IMR-90 (cell line): ENCODE measurements around the gene CALR3. TPM values are rescaled to one million over a fixed set of nuclear protein-coding genes. Genes with fewer than 3 reads are reported as not detected.
A peak's percentile ranks its signal among the peaks of the same experiment; 100 is the strongest.

Experiments used
- ATAC-seq: fragments of 200-7000 bp; cut with Tn5 transposase; 2 replicates; pipeline ENCODE4 v1.9.1; 2020; ENCODE audit warnings: low read depth, mild to moderate bottlenecking, moderate library complexity
- BruUV-seq: library from RNA; stranded (reverse); fragments of 400-500 nt; replicated peaks from 2 replicates; lab custom pipeline; 2021; lab: Mats Ljungman, UMichigan
- CTCF ChIA-PET: fragments of 300-600 bp; formaldehyde crosslinking; extraction: SDS; loops from one replicate; lab custom pipeline; 2021; ENCODE audit warnings: antibody characterized with exemption; lab: Yijun Ruan, JAX
- POLR2A ChIA-PET: fragments of 300-600 bp; sonication (Branson Sonifier 250); formaldehyde crosslinking; loops from one replicate; lab custom pipeline; 2022; ENCODE audit warnings: antibody characterized with exemption; ENCODE audit not compliant: unreplicated experiment; lab: Charles Lee
- DNase-seq: peaks from one replicate; pipeline ENCODE4 v3.0.0; 2013
- H2AFZ ChIP-seq: replicated peaks from 2 replicates; pipeline ENCODE3; 2013; ENCODE audit warnings: low read length, mild to moderate bottlenecking; ENCODE audit not compliant: poor library complexity
- H2AK5ac ChIP-seq: 2 replicates; pipeline ENCODE4 v1.6.1; 2013; ENCODE audit warnings: low read depth, low read length, inconsistent platforms
- H2AK9ac ChIP-seq: replicated peaks from 2 replicates; pipeline ENCODE3; 2013; ENCODE audit warnings: mild to moderate bottlenecking, low read depth, low read length, moderate library complexity; ENCODE audit not compliant: poor library complexity
- H2BK120ac ChIP-seq: 2 replicates; pipeline ENCODE4 v1.6.1; 2013; ENCODE audit warnings: low read depth, low read length, inconsistent platforms
- H2BK15ac ChIP-seq: 3 replicates; pipeline ENCODE4 v1.6.1; 2013; ENCODE audit warnings: low read depth, low read length, inconsistent platforms
- H2BK20ac ChIP-seq: 2 replicates; pipeline ENCODE4 v1.6.1; 2013; ENCODE audit warnings: low read depth, mild to moderate bottlenecking, inconsistent platforms, low read length, moderate library complexity
- H2BK5ac ChIP-seq: 2 replicates; pipeline ENCODE4 v1.6.1; 2013; ENCODE audit warnings: mild to moderate bottlenecking, low read depth, low read length, inconsistent platforms; ENCODE audit not compliant: poor library complexity, severe bottlenecking
- H3K14ac ChIP-seq: replicated peaks from 2 replicates; pipeline ENCODE4 v1.6.1; 2013; ENCODE audit warnings: low read depth, low read length, inconsistent platforms
- H3K18ac ChIP-seq: 2 replicates; pipeline ENCODE4 v1.6.1; 2013; ENCODE audit warnings: low read depth, low read length, control low read depth
- H3K23ac ChIP-seq: 2 replicates; pipeline ENCODE4 v1.6.1; 2013; ENCODE audit warnings: low read depth, low read length, inconsistent platforms
- H3K27ac ChIP-seq: 2 replicates; pipeline ENCODE4 v1.5.1; 2013; ENCODE audit warnings: mild to moderate bottlenecking, control low read depth, low read length; ENCODE audit not compliant: insufficient read depth
- H3K27me3 ChIP-seq: 2 replicates; pipeline ENCODE4 v1.6.1; 2013; ENCODE audit warnings: low read length; ENCODE audit not compliant: control insufficient read depth, insufficient read depth
- H3K36me3 ChIP-seq: 2 replicates; pipeline ENCODE4 v1.6.1; 2013; ENCODE audit warnings: low read length, mixed read lengths; ENCODE audit not compliant: control insufficient read depth, insufficient read depth
- H3K4ac ChIP-seq: 2 replicates; pipeline ENCODE4 v1.6.1; 2013; ENCODE audit warnings: low read depth, low read length, inconsistent platforms
- H3K4me1 ChIP-seq: 2 replicates; pipeline ENCODE4 v1.6.1; 2013; ENCODE audit warnings: low read length, mixed read lengths; ENCODE audit not compliant: control insufficient read depth, insufficient read depth
- H3K4me2 ChIP-seq: 2 replicates; pipeline ENCODE4 v1.6.1; 2013; ENCODE audit warnings: low read depth, mild to moderate bottlenecking, control low read depth, low read length, moderate library complexity
- H3K4me3 ChIP-seq: 2 replicates; pipeline ENCODE4 v1.5.1; 2013; ENCODE audit warnings: low read depth, mild to moderate bottlenecking, control low read depth, low read length, moderate library complexity; ENCODE audit not compliant: insufficient read depth
- H3K56ac ChIP-seq: 2 replicates; pipeline ENCODE4 v1.6.1; 2013; ENCODE audit warnings: low read length, inconsistent platforms; ENCODE audit not compliant: insufficient read depth; ENCODE audit errors: extremely low read depth
- H3K79me1 ChIP-seq, 2 experiments: 2 replicates each; pipeline ENCODE4 v1.6.1; 2013; ENCODE audit warnings: low read length in 2 of 2, inconsistent platforms in 1 of 2, low read depth in 1 of 2
- H3K9ac ChIP-seq: 2 replicates; pipeline ENCODE4 v1.6.1; 2013; ENCODE audit warnings: low read depth, low read length, control low read depth
- H3K9me1 ChIP-seq: 2 replicates; pipeline ENCODE4 v1.6.1; 2013; ENCODE audit warnings: low read length, inconsistent platforms; ENCODE audit not compliant: insufficient read depth
- H3K9me3 ChIP-seq: 2 replicates; pipeline ENCODE4 v1.6.1; 2013; ENCODE audit warnings: low read length; ENCODE audit not compliant: control insufficient read depth, insufficient read depth
- H4K20me1 ChIP-seq: 2 replicates; pipeline ENCODE4 v1.6.1; 2013; ENCODE audit warnings: low read length, inconsistent platforms; ENCODE audit not compliant: insufficient read depth
- H4K5ac ChIP-seq: 2 replicates; pipeline ENCODE4 v1.6.1; 2013; ENCODE audit warnings: mild to moderate bottlenecking, low read depth, low read length, control low read depth
- H4K8ac ChIP-seq, 2 experiments: 2 replicates each; pipeline ENCODE4 v1.6.1; 2013; ENCODE audit warnings: low read depth in 2 of 2, low read length in 2 of 2, control low read depth in 1 of 2, inconsistent platforms in 1 of 2
- H4K91ac ChIP-seq: 2 replicates; pipeline ENCODE4 v1.6.1; 2013; ENCODE audit warnings: low read depth, low read length, inconsistent platforms; ENCODE audit not compliant: insufficient read depth
- BHLHE40 ChIP-seq: fragments of 150-350 bp; IDR thresholded peaks from 2 replicates; pipeline ENCODE4 v1.6.1; 2016; ENCODE audit warnings: mild to moderate bottlenecking, low read depth, low read length
- CHD1 ChIP-seq: IDR thresholded peaks from 2 replicates; pipeline ENCODE4 v1.6.1; 2012; ENCODE audit warnings: low read depth, low read length, improper control_type of control experiment
- ELK1 ChIP-seq: fragments of 150-350 bp; IDR thresholded peaks from 2 replicates; pipeline ENCODE4 v1.6.1; 2016; ENCODE audit warnings: low read depth, mild to moderate bottlenecking, low read length, moderate library complexity, borderline replicate concordance
- whole genome bisulfite sequencing, 2 experiments: methylation state at CpG; one replicate each; pipeline versions ENCODE4 v1.1.5 to v1.1.7; 2013; ENCODE audit warnings: missing lambda C conversion rate in 2 of 2; ENCODE audit not compliant: insufficient read length in 1 of 2; ENCODE audit errors: extremely low coverage in 2 of 2; 5-methylcytosine and 5-hydroxymethylcytosine counted together
- dilution Hi-C: fragments of 300-500 bp; cut with HindIII; formaldehyde crosslinking; loops from one replicate; pipeline ENCODE4 v1.14.3; 2018; ENCODE audit warnings: low sequenced_read_pairs; ENCODE audit not compliant: unreplicated experiment
- in situ Hi-C: fragments of 300-500 bp; cut with MboI; formaldehyde crosslinking; loops from 3 replicates; pipeline ENCODE4 v1.14.3; 2019; ENCODE audit warnings: low sequenced_read_pairs, inconsistent platforms, mixed read lengths
- intact Hi-C: fragments of 100-400 bp; cut with micrococcal nuclease; formaldehyde crosslinking; loops from 2 replicates; pipeline ENCODE4 v1.10.0; 2022
- polyA plus RNA-seq, 3 experiments: library from polyadenylated mRNA; depleted of rRNA; stranded (reverse); fragments of >200 nt; gene quantifications; 2 replicates each; pipeline ENCODE4 v1.2.3, GENCODE V29; 2012; ENCODE audit warnings: low replicate concordance in 1 of 3
- total RNA-seq: library from RNA; depleted of rRNA; stranded (reverse); fragments of >200 nt; gene quantifications from 2 replicates; pipeline ENCODE4 v1.2.3, GENCODE V29; 2012

CALR3 gene
- total and polyA plus RNA-seq, 2 of the 4 experiments (the other 2 are of a cell fraction), result not detected

GRCh38 chr19:16457195-16457953, 38.6 kb downstream of the CALR3 start (continued):
- TF ChIP-seq ELK1 (no peak), BHLHE40 (no peak)

GRCh38 chr19:16456652-16457194, 39.2 kb downstream of the CALR3 start:
- H3K14ac ChIP-seq, result peak overlapping the region; percentile 78
- H3K9me1 ChIP-seq, result peaks cover 35% of the 10 kb centered on the region
- BruUV-seq, result no TSS peak
- no peak overlapping the region for H3K9ac ChIP-seq
- H4K8ac ChIP-seq, result peak overlapping the region in 1 of 2 experiments; percentile 31; a peak in 1 of 4 replicates
- peak overlapping the region; percentile 85 for H3K4ac ChIP-seq
- H3K9me3 ChIP-seq, result no peaks in the 10 kb centered on the region
- H3K56ac ChIP-seq, result no peak overlapping the region
- H3K4me2 ChIP-seq, result peak overlapping the region; percentile 45
- H3K4me3 ChIP-seq, result no peak overlapping the region
- no peak overlapping the region for H3K18ac ChIP-seq
- in situ Hi-C loops (no loop called here), dilution Hi-C loops (no loop called here), intact Hi-C loops (no loop called here)
- H3K4me1 ChIP-seq, result peaks cover 23% of the 10 kb centered on the region
- H2BK5ac ChIP-seq, result no peak overlapping the region
- peak overlapping the region; percentile 9; the same call in 1 of the 2 replicates for H2BK20ac ChIP-seq
- peak overlapping the region; percentile 97 for H2AK9ac ChIP-seq
- peaks cover 72% of the 10 kb centered on the region for H4K20me1 ChIP-seq
- peak overlapping the region; percentile 18; the same call in 1 of the 2 replicates for H2BK120ac ChIP-seq
- no peak for TF ChIP-seq ELK1
- TF ChIP-seq CHD1, result no peak
- peak overlapping the region; percentile 43; the same call in 1 of the 2 replicates for H2AK5ac ChIP-seq
- POLR2A ChIA-PET, result no interaction called here
- WGBS, 2 experiments, result 70% methylated on average over 6 of the region's 11 CpGs; no CpG with 5 or more reads in 1 of the 2 experiments
- no peak overlapping the region for H4K91ac ChIP-seq
- peak overlapping the region; percentile 28 for H2AFZ ChIP-seq
- CTCF ChIA-PET, result no interaction called here
- DNase-seq, result no peak
- peak overlapping the region; percentile 25; the same call in 1 of the 2 replicates for H3K27ac ChIP-seq
- H3K36me3 ChIP-seq, result no peaks in the 10 kb centered on the region
- no peak overlapping the region; the same call in 1 of the 2 replicates for H4K5ac ChIP-seq
- peak; percentile 30 for ATAC-seq
- peaks cover 50 to 87% of the 10 kb centered on the region in 2 experiments for H3K79me1 ChIP-seq
- H2BK15ac ChIP-seq, result no peak overlapping the region
- no peaks in the 10 kb centered on the region for H3K27me3 ChIP-seq
- peak overlapping the region; percentile 65; the same call in 1 of the 2 replicates for H3K23ac ChIP-seq
